Neuronal stem cell (in vitro differentiated cells): Measurements from ENCODE around the gene YDJC.
"Not testable (repeated sequence)": the region's sequence is repeated elsewhere in the genome, so short reads cannot be mapped to it uniquely, and the experiment has no call there.

Experiments used
- DNase-seq: peaks from one replicate; pipeline ENCODE4 v3.0.0-alpha.2; 2013; ENCODE audit warnings: low spot score
- H2AFZ ChIP-seq: one replicate; pipeline ENCODE4 v1.6.1; 2013; ENCODE audit warnings: mild to moderate bottlenecking, low read length, inconsistent platforms
- H2AK5ac ChIP-seq: 2 replicates; pipeline ENCODE4 v1.6.1; 2013; ENCODE audit warnings: low read depth, mild to moderate bottlenecking, inconsistent platforms, low read length, moderate library complexity, mixed read lengths
- H2BK120ac ChIP-seq: 2 replicates; pipeline ENCODE4 v1.6.1; 2013; ENCODE audit warnings: low read depth, mild to moderate bottlenecking, inconsistent platforms, low read length, moderate library complexity, mixed read lengths
- H2BK12ac ChIP-seq: one replicate; pipeline ENCODE4 v1.6.1; 2013; ENCODE audit warnings: low read length, inconsistent platforms
- H2BK15ac ChIP-seq: 2 replicates; pipeline ENCODE4 v1.6.1; 2013; ENCODE audit warnings: mild to moderate bottlenecking, low read length, inconsistent platforms, mixed read lengths
- H2BK5ac ChIP-seq: one replicate; pipeline ENCODE4 v1.6.1; 2013; ENCODE audit warnings: inconsistent platforms, mild to moderate bottlenecking, low read length, moderate library complexity
- H3K14ac ChIP-seq: one replicate; pipeline ENCODE4 v1.6.1; 2013; ENCODE audit warnings: low read length, inconsistent platforms
- H3K18ac ChIP-seq: 2 replicates; pipeline ENCODE4 v1.6.1; 2013; ENCODE audit warnings: low read length, inconsistent platforms
- H3K23ac ChIP-seq: 2 replicates; pipeline ENCODE4 v1.6.1; 2013; ENCODE audit warnings: low read depth, mild to moderate bottlenecking, mixed read lengths, low read length, inconsistent platforms; ENCODE audit not compliant: poor library complexity
- H3K27ac ChIP-seq: replicated peaks from 3 replicates; pipeline ENCODE4 v1.5.1; 2013; ENCODE audit warnings: low read length, inconsistent platforms
- H3K27me3 ChIP-seq, 3 experiments: 2 replicates each; pipeline ENCODE4 v1.6.1; 2013; ENCODE audit warnings: low read length in 3 of 3, mild to moderate bottlenecking in 2 of 3, inconsistent platforms in 1 of 3, low read depth in 1 of 3, mixed read lengths in 1 of 3, moderate library complexity in 1 of 3; ENCODE audit not compliant: control insufficient read depth in 3 of 3, insufficient read depth in 3 of 3
- H3K36me3 ChIP-seq, 2 donors: replicated peaks in 1 of 2; 2 replicates each; pipeline ENCODE4 v1.6.1; 2013; ENCODE audit warnings: low read length in 2 of 2; ENCODE audit not compliant: control insufficient read depth in 2 of 2, insufficient read depth in 2 of 2
- H3K4ac ChIP-seq: 2 replicates; pipeline ENCODE4 v1.6.1; 2013; ENCODE audit warnings: inconsistent platforms, mild to moderate bottlenecking, low read length, moderate library complexity
- H3K4me1 ChIP-seq, 2 donors: 1 replicate in 1 of 2; 2 replicates in 1 of 2; pipeline ENCODE4 v1.6.1; 2013; ENCODE audit warnings: low read length in 2 of 2, low read depth in 1 of 2; ENCODE audit not compliant: control insufficient read depth in 2 of 2, insufficient read depth in 1 of 2
- H3K4me2 ChIP-seq: one replicate; pipeline ENCODE4 v1.6.1; 2013; ENCODE audit warnings: mild to moderate bottlenecking, low read length, inconsistent platforms; ENCODE audit not compliant: insufficient read depth, poor library complexity, severe bottlenecking
- H3K4me3 ChIP-seq, 2 donors: 2 replicates each; pipeline ENCODE4 v1.5.1; 2013; ENCODE audit warnings: low read length in 2 of 2, mild to moderate bottlenecking in 2 of 2, inconsistent platforms in 1 of 2, moderate library complexity in 1 of 2
- H3K79me1 ChIP-seq: one replicate; pipeline ENCODE4 v1.6.1; 2013; ENCODE audit warnings: low read depth, mild to moderate bottlenecking, inconsistent platforms, low read length, moderate library complexity
- H3K9ac ChIP-seq: one replicate; pipeline ENCODE4 v1.6.1; 2013; ENCODE audit warnings: mild to moderate bottlenecking, low read depth, low read length, inconsistent platforms; ENCODE audit not compliant: poor library complexity
- H3K9me3 ChIP-seq, 2 donors: replicated peaks in 1 of 2; 2 replicates each; pipeline versions ENCODE3 to v1.6.1; 2013; ENCODE audit warnings: low read length in 2 of 2, mild to moderate bottlenecking in 2 of 2, inconsistent platforms in 1 of 2, low read depth in 1 of 2, mixed read lengths in 1 of 2, moderate library complexity in 1 of 2; ENCODE audit not compliant: control insufficient read depth in 2 of 2, insufficient read depth in 1 of 2
- H4K8ac ChIP-seq: one replicate; pipeline ENCODE4 v1.6.1; 2013; ENCODE audit warnings: low read depth, mild to moderate bottlenecking, inconsistent platforms, low read length, moderate library complexity
- H4K91ac ChIP-seq: one replicate; pipeline ENCODE4 v1.6.1; 2013; ENCODE audit warnings: low read length, low read depth, mild to moderate bottlenecking, inconsistent platforms; ENCODE audit not compliant: poor library complexity
- WGBS, 2 donors: extraction: QIAGEN DNeasy Blood & Tissue Kit; methylation state at CpG; one replicate each; pipeline ENCODE4 v1.1.7; 2013; ENCODE audit warnings: missing lambda C conversion rate in 2 of 2, mixed read lengths in 1 of 2; ENCODE audit not compliant: insufficient read length in 2 of 2, insufficient replicate concordance in 1 of 2; ENCODE audit errors: extremely low coverage in 2 of 2; 5-methylcytosine and 5-hydroxymethylcytosine counted together

Gene YDJC

DNA sequence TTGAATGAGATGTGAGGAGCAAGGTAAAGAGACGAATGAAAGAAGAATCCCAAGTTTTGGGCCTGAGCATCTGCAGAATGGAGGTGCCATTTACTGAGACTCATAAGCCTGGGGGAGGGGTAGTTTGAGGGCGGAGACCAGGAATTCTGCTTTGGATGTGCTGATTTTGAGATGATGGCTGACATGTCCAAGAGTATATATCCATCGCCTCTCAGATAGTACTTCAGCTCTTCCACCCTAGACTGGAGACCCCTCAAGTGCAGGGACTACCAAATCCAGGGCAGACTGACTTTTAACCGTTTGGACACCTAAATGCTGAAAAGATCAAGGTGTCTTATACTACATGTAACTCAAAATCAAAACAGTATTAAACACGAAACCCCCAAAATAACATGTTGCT, 11.0 kb upstream of the YDJC start:
- H3K9me3 ChIP-seq, result no peaks in the 10 kb centered on the region
- H3K4me1 ChIP-seq, result peaks cover 4 to 7% of the 10 kb centered on the region in 2 donors
- peaks cover 7% of the 10 kb centered on the region for H3K79me1 ChIP-seq
- no peak overlapping the region for H3K18ac ChIP-seq
- H2BK5ac ChIP-seq, result no peak overlapping the region
- WGBS, 2 donors, result no CpG with 5 or more reads among the region's 5 CpGs
- no peak overlapping the region for H3K4me2 ChIP-seq
- no peak overlapping the region for H3K4ac ChIP-seq
- no peak overlapping the region for H2BK12ac ChIP-seq
- no peak overlapping the region for H2AK5ac ChIP-seq
- H3K23ac ChIP-seq, result no peak overlapping the region
- H4K91ac ChIP-seq, result no peak overlapping the region
- no peak overlapping the region for H2BK15ac ChIP-seq
- H3K14ac ChIP-seq, result no peak overlapping the region
- H3K4me3 ChIP-seq, result peak overlapping the region in 1 of 2 donors; percentile 81
- no peaks in the 10 kb centered on the region for H3K27me3 ChIP-seq
- H2AFZ ChIP-seq, result peak overlapping the region; percentile 93
- no peak overlapping the region for H4K8ac ChIP-seq
- DNase-seq, result no peak
- no peak overlapping the region for H2BK120ac ChIP-seq
- H3K36me3 ChIP-seq, result peaks cover 11 to 18% of the 10 kb centered on the region in 2 donors
- H3K9ac ChIP-seq, result no peak overlapping the region
- H3K27ac ChIP-seq, result no peak overlapping the region

DNA sequence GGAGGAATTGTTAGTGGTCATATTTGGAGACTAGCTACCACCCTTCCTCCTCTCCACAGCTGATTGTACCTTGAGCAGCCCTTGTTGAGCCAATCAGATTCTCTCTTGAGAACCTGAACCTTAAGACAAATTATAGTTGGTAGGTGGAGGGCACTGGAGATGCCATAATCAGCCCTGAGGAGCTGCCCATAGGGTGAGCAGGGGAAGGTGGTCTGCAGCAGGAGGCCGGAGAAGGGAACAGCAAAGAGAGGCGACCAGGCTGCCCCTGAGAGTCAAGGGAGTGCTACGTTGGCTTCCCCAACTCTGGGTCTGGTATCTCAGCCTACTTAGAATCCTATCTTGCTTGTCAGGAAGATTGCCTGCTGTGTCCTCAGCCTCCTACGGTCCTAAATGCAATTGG, 9.5 kb upstream of the YDJC start:
- no peak overlapping the region for H2BK15ac ChIP-seq

DNA sequence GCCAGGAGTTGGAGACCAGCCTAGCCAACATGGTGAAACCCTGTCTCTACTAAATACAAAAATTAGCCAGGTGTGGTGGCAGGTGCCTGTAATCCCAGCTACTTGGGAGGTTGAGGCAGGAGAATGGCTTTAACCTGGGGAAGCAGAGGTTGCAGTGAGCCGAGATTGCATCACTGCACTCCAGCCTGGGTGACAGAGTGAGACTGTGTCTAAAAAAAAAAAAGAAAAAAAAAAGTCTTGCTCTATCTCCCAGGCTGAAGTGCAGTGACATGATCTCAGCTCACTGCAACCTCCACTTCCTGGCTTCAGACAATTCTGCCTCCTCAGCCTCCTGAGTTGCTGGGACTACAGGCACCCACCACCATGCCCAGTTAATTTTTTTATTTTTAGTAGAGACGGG, 7.6 kb upstream of the YDJC start:
- H3K4me1 ChIP-seq, DNase-seq, H3K9ac ChIP-seq, H2BK5ac ChIP-seq, H4K8ac ChIP-seq, H4K91ac ChIP-seq, H3K23ac ChIP-seq, H2BK15ac ChIP-seq, H3K4me2 ChIP-seq, H3K18ac ChIP-seq, H3K4ac ChIP-seq, H3K36me3 ChIP-seq, H2AK5ac ChIP-seq, H3K14ac ChIP-seq, H3K27ac ChIP-seq, H3K4me3 ChIP-seq, H3K79me1 ChIP-seq, H2BK120ac ChIP-seq, H2AFZ ChIP-seq, H3K27me3 ChIP-seq, H3K9me3 ChIP-seq, H2BK12ac ChIP-seq: not testable (repeated sequence)
- WGBS, 2 donors, result no CpG with 5 or more reads among the region's 2 CpGs

More for the DNA sequence above, 9.5 kb upstream of the YDJC start:
- no peak overlapping the region for H2AFZ ChIP-seq
- no peak for DNase-seq
- H4K91ac ChIP-seq, result no peak overlapping the region
- H2AK5ac ChIP-seq, result no peak overlapping the region
- no peak overlapping the region for H2BK120ac ChIP-seq
- peaks cover 7% of the 10 kb centered on the region for H3K79me1 ChIP-seq
- H3K27me3 ChIP-seq, result peaks cover 0 to 2% (median 0%) of the 10 kb centered on the region in 3 experiments
- no peak overlapping the region for H2BK5ac ChIP-seq
- H3K9me3 ChIP-seq, result no peaks in the 10 kb centered on the region
- no peak overlapping the region for H3K18ac ChIP-seq
- H3K36me3 ChIP-seq, result peaks cover 8 to 12% of the 10 kb centered on the region in 2 donors
- H3K14ac ChIP-seq, result no peak overlapping the region
- no peak overlapping the region for H4K8ac ChIP-seq
- no CpG with 5 or more reads among the region's 4 CpGs for WGBS, 2 donors
- no peak overlapping the region for H3K4me2 ChIP-seq
- H3K4me1 ChIP-seq, result peaks cover 4 to 7% of the 10 kb centered on the region in 2 donors
- no peak overlapping the region for H3K9ac ChIP-seq
- H2BK12ac ChIP-seq, result no peak overlapping the region
- no peak overlapping the region for H3K4me3 ChIP-seq
- H3K23ac ChIP-seq, result no peak overlapping the region
- no peak overlapping the region for H3K27ac ChIP-seq
- no peak overlapping the region for H3K4ac ChIP-seq

DNA sequence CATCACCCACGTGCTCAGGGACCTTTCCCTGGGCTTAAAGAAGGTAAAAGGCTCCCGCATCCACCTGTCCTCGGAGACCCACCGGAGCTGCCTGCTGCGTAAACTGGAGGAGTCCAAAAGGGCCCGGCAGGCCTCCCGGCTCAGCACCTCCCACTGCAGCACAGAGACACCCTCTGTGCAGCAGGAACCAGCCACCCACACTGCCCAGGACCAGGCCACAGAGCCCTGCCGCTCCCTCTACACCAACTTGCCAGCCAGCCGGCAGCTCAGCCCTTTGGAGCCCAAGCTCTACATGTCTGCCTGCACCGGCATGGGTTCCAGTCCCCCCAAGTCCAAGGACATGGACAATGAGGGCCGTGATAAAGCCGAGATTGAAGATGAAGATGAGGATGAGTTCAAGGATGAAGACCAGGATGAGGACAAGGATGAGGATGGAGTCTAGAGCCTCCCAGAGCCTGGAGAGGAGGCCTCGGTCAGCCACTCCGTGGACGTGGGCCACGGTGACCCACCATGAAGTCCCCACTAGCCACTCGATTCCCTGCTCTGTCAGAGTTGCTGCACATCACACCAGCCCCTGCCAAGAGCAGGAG, 6.9 kb upstream of the YDJC start:
- Histone ChIP-seq H3K9ac (peak overlapping the region; percentile 9), H3K36me3 (no peaks in the 10 kb centered on the region), H3K4ac (no peak overlapping the region), H4K8ac (no peak overlapping the region), H3K27me3 (peaks cover 0 to 2% (median 0%) of the 10 kb centered on the region in 3 experiments), H2AFZ (no peak overlapping the region), H3K4me2 (no peak overlapping the region), H3K4me3 (no peak overlapping the region), H2BK15ac (no peak overlapping the region), H3K23ac (peak overlapping the region; percentile 87), H3K27ac (no peak overlapping the region), H2BK5ac (no peak overlapping the region), H3K4me1 (peaks cover 2 to 7% of the 10 kb centered on the region in 2 donors), H2AK5ac (no peak overlapping the region), H3K18ac (no peak overlapping the region), H2BK120ac (no peak overlapping the region), H2BK12ac (no peak overlapping the region), H3K79me1 (no peaks in the 10 kb centered on the region), H3K9me3 (peaks cover 0 to 2% of the 10 kb centered on the region in 2 donors), H4K91ac (no peak overlapping the region), H3K14ac (no peak overlapping the region)
- WGBS, 2 donors, result no CpG with 5 or more reads among the region's 17 CpGs
- no peak for DNase-seq
